ENCODE data around the gene JAG1. TPM values are rescaled to one million over a fixed set of nuclear protein-coding genes. Genes with fewer than 3 reads are reported as not detected.

The JAG1 gene
- total RNA-seq, 4 donors from 2014 or later: 64.2 to 153 (median 85.7) TPM

DNA sequence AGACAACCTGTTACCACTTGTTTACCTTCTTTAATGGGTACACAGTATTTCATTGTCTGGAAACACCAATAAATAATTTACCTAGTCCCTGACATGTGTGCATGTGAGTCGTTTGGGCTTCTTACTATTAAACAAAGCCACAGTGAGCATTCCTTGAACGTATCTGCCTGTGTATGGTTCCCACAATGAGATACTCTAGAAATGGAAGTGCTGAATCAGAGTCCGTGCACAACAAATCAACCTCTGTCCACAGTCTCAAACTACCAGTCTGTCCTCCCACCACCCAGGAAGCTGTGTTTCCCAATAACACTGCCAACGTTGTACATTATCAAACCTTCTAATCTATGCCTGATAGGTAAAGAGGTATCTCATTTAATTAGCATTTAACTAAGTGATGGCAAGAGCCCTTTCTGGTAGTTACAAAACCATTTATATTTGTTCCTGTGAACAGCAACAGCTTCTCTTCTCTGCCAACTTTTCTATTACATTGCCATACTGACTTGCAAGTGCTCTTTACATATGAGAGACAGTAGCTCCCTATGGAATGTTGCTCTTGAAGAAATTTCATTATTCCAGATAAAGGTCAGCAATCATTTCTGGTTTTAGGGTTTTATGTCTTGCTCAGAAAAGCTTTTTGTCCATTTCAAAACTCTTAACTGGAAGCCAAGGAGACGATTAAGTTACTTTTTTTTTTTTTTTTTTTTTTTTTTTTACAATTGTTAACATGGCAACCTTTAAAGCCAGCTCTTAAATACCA, 14.7 kb downstream of the JAG1 start:
- ATAC-seq (ENCODE audit: low FRiP score) (no peak), DNase-seq (ENCODE audit: low spot score) (no peak)
- TF ChIP-seq, protein P1, sequence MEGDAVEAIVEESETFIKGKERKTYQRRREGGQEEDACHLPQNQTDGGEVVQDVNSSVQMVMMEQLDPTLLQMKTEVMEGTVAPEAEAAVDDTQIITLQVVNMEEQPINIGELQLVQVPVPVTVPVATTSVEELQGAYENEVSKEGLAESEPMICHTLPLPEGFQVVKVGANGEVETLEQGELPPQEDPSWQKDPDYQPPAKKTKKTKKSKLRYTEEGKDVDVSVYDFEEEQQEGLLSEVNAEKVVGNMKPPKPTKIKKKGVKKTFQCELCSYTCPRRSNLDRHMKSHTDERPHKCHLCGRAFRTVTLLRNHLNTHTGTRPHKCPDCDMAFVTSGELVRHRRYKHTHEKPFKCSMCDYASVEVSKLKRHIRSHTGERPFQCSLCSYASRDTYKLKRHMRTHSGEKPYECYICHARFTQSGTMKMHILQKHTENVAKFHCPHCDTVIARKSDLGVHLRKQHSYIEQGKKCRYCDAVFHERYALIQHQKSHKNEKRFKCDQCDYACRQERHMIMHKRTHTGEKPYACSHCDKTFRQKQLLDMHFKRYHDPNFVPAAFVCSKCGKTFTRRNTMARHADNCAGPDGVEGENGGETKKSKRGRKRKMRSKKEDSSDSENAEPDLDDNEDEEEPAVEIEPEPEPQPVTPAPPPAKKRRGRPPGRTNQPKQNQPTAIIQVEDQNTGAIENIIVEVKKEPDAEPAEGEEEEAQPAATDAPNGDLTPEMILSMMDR (IDR thresholded peaks at IDR 0.05): no peak

DNA sequence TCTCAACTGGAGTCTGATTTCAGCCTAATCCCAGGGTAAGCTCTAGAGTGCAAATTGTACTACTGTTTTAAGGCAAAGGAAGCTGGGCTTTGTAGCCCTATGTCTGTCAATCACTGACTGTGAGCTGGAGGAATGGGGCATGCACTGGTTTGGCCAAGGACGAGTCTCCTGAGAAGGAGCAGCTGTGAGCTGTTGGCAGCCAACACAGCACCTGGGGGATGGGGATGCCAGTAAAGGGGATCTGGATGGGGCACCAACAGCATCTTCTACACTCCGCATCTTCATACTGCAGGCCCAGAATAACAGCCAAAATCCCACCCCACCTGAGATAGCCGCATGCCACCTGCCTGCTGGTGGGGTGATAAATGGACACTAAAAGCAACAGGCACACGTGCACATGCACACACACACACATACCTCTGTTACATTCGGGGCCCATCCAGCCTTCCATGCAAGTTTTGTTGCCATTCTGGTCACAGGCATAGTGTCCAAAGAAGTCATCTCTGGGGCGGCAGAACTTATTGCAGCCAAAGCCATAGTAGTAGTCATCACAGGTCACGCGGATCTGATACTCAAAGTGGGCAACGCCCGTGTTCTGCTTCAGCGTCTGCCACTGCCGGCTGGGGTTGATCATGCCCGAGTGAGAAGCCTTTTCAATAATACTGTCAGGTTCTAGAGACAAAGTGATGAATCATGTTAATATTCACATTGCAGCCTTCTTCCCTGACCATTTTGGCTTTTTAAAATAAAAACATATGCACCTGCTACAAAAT, 15.6 kb downstream of the JAG1 start:
- ATAC-seq (ENCODE audit: low FRiP score) (no peak), DNase-seq (ENCODE audit: low spot score) (no peak)
- TF ChIP-seq, protein P1 (IDR thresholded peaks at IDR 0.05): no peak

DNA sequence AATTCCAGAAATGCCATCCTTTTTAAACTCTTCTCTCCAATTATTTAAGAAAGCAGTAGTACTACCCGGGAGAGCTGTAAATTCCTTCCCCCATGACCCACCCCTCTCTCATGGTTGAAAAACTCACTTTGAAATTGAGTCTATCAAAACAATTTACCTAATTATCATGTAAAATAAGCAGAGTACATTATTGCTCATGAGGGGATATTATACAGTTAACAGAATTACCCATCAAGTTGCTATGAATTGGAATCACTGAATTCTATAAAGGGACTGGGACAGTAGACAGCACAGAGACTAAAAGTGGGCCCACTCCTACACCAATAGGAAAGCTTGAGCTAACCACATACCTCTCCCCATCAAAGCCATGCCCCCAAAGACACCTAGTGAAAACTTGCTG, 16.3 kb downstream of the JAG1 start:
- DNase-seq (ENCODE audit: low spot score) (no peak), ATAC-seq (ENCODE audit: low FRiP score) (no peak)
- TF ChIP-seq, protein P1 (IDR thresholded peaks at IDR 0.05): no peak

DNA sequence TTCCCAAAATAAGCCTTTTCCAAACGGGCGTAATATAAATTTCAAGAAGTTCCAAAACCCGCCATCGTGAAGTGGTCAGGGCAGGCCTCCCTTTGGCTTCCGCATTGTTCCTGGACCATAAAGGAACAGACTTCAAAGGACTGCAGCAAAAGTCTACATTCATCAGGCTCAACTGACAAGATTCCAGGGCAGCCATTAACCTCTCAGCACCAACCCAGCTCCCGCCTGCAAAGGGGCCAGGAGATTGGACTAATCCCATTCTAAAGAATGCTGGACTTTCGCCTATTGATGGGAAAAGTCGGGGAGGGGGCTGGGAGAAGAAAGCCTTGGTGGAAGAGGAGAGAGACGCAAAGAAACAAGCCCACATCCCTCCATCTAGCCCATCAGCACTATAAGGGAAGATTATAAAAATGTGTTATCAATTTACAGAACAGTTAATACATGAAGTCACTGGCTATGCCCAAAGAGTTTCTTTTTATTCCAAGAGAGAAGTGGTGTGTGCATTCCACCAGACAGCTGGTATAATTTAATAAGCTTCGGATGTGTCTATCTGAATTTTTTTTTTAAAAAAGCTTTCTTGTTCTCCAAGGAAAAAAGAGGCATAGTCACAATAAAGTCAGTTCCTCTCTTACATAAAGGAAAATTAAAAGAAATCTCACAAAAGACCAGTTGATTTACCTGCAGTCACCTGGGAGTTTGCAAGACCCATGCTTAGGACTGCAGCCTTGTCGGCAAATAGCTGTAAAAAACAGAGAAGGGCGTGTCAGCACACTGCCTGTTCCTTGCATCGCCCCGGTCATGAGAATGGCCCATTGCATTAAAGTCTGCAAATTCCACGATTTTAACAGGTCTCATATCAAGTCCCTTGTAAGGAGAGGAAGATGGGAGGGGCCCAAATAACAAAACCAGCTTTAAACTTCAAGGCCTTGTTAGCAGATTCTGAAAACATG, 17.8 kb downstream of the JAG1 start:
- DNase-seq (ENCODE audit: low spot score): no peak
- no peak for ATAC-seq (ENCODE audit: low FRiP score)
- TF ChIP-seq, protein P1 (IDR thresholded peaks at IDR 0.05): no peak

DNA sequence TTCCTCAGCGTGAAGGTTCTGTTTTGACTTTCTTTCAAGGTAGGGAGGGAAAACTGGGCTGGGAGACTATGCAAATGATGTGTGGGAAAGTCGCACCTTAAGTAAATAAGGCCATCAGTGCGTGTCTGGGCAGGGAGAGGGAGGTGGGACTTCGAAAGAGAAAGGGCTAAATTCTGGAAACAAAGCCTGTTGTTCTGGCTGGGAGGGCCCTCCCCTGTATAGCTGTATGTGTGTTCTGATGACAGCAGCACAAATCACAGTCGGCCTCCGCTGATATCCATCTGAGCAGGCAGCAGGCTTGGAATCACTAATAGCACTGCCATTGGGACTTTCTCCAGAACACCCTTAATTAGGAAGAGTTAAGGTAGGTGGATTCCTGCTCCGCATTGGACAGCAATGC, 19.2 kb downstream of the JAG1 start:
- TF ChIP-seq, protein P1 (IDR thresholded peaks at IDR 0.05): peak in 1 of 3 donors; percentile 4
- no peak for DNase-seq (ENCODE audit: low spot score)
- ATAC-seq (ENCODE audit: low FRiP score): no peak

DNA sequence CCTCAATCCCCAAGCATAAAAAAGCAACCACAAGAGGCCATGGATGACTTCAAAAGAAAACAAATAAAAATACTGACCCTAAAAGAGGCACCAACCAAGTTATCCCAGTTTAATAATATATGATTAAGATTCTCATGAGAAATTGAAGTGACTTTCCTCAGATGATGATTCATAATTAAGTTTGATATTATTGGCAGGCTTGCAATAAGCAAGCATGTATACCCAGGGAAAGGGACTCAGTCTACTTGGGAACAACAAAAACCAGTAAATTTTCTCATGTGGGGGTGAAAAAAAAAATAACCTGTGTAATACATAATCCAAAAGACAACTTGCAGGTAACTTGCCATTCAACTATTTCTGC, 19.6 kb downstream of the JAG1 start:
- no peak for DNase-seq (ENCODE audit: low spot score)
- peak; percentile 1 for ATAC-seq (ENCODE audit: low FRiP score)
- TF ChIP-seq, protein P1 (IDR thresholded peaks at IDR 0.05): no peak

All from omental fat pad (tissue), 4 donors.